Lower lobe of right lung (tissue), 2 donors: Measurements from ENCODE around the gene DBP. TPM values are rescaled to one million over a fixed set of nuclear protein-coding genes. Genes with fewer than 3 reads are reported as not detected.

ENCODE experiments used
- ATAC-seq, 2 donors: fragments of 200-7000 bp; cut with Tn5 transposase; one replicate each; pipeline ENCODE4 v1.9.1; 2020 to 2022; ENCODE audit warnings: mild to moderate bottlenecking in 2 of 2, moderate library complexity in 2 of 2
- DNase-seq: peaks from one replicate; pipeline ENCODE4 v3.0.0-alpha.2; 2020
- H3K27ac ChIP-seq: fragments of 200-600 bp; one replicate; pipeline ENCODE4 v1.8.0; 2022
- H3K27me3 ChIP-seq: fragments of 200-600 bp; one replicate; pipeline ENCODE4 v1.8.0; 2022; ENCODE audit warnings: low read depth
- H3K36me3 ChIP-seq: fragments of 200-600 bp; one replicate; pipeline ENCODE4 v1.8.0; 2022; ENCODE audit warnings: mild to moderate bottlenecking
- H3K4me1 ChIP-seq: fragments of 200-600 bp; one replicate; pipeline ENCODE4 v1.8.0; 2022
- H3K4me3 ChIP-seq: fragments of 200-600 bp; one replicate; pipeline ENCODE4 v1.8.0; 2022; ENCODE audit warnings: mild to moderate bottlenecking
- H3K9me3 ChIP-seq: fragments of 200-600 bp; one replicate; pipeline ENCODE4 v1.8.0; 2022
- CTCF ChIP-seq: fragments of 200-600 bp; IDR thresholded peaks from one replicate; pipeline ENCODE4 v1.8.0; 2022; ENCODE audit warnings: antibody characterized with exemption, mild to moderate bottlenecking
- intact Hi-C: fragments of 100-400 bp; cut with DNase I; formaldehyde crosslinking; loops from one replicate; pipeline ENCODE4 v1.11.0; 2022
- total RNA-seq: library from RNA; stranded (reverse); fragmentation: NEBNext Ultra II Directional; extraction: Animal tissue kit (Norgen Biotek cat#: 25700); gene quantifications from one replicate; pipeline ENCODE4 v1.2.1, GENCODE V29; 2021
- donor health status: DM: no; HTN: yes; CAD: no; lungs with severe emphysema.

DBP gene
- total RNA-seq, 1 donor from 2014 or later: 17.7 TPM

DNA sequence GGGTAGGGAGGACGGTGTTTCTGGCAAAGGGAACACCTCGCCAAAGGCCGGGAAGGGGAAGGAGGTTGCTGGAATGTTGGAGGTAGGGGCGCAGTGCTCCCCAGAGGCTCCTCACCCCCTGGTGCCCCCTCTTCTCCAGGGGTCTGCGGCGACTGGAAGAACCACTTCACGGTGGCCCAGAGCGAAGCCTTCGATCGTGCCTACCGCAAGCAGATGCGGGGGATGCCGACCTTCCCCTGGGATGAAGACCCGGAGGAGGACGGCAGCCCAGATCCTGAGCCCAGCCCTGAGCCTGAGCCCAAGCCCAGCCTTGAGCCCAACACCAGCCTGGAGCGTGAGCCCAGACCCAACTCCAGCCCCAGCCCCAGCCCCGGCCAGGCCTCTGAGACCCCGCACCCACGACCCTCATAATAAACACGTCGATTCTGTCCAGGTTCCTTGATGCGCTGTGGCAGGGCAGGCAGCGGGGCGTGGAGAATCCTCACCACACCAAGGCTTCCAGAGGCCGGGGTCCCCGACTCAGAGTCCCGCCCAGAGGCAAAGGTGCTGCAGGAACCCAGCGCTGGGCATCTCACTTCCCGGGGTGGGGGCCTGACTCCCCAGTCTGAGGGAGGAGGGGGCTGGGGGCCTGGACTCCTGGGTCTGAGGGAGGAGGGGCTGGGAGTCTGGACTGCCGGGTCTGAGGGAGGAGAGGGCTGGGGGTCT is 38.0 kb downstream of the DBP start:
- no peak for DNase-seq
- Histone ChIP-seq H3K4me1 (no peaks in the 10 kb centered on the region), H3K4me3 (no peak overlapping the region), H3K36me3 (no peaks in the 10 kb centered on the region), H3K9me3 (no peaks in the 10 kb centered on the region), H3K27me3 (no peaks in the 10 kb centered on the region), H3K27ac (no peak overlapping the region)
- intact Hi-C loops: no loop called here
- no peak for TF ChIP-seq CTCF
- ATAC-seq: no peak

DNA sequence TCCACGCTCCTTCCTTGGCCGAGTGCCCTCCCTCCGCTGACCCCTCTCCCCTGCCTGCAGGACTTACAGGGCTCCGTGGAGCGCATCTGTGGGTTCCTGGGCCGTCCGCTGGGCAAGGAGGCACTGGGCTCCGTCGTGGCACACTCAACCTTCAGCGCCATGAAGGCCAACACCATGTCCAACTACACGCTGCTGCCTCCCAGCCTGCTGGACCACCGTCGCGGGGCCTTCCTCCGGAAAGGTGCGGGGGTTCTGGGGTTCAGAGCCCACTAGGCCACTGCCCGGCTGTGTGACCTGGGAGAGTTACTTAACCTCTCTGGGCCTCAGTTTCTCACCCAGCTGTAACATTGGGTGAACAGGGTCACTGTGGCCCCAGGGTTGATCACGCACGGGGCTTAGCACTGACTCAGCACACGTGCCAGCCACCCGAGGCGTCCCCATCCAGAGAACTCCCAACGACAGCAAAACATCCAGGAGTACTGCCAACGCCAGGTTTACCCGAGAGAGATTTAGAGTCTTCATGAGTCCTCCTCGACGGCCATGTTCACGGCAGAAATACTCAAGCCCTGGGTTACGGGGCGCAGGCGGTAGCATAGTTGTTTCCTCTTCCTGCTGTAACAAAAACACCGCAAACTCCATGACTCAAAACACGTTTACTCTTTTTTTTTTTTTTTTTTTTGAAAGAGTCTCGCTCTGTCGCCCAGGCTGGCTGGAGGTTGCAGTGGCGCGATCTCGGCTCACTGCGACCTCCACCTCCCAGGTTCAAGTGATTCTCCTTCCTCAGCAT is 40.3 kb downstream of the DBP start:
- ATAC-seq: peak in 1 of 2 donors; percentile 9

DNA sequence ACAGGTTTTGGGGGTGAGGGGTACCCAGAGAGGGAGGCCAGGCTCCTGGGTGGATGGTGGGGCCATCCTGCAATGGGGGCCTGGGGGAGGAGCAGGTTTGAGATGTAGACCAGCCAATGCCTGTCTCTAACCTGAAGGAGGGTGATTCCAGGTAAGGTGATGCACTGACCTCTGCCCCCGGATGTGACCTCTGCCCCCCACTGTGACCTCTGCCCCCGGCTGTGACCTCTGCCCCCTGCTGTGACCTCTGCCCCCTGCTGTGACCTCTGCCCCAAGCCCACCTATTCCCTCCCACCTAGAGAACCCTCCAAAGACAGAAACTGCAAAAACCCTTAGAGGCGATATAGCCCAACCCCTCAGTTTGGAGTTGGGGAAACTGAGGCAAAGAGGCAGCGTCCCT is 40.9 kb downstream of the DBP start:
- intact Hi-C loops: no loop called here

More for the DNA sequence above, 40.3 kb downstream of the DBP start:
- Histone ChIP-seq H3K27ac (no peak overlapping the region), H3K4me1 (no peaks in the 10 kb centered on the region), H3K4me3 (no peak overlapping the region), H3K9me3 (no peaks in the 10 kb centered on the region), H3K27me3 (no peaks in the 10 kb centered on the region), H3K36me3 (no peaks in the 10 kb centered on the region)
- no peak for DNase-seq
- no peak for TF ChIP-seq CTCF
- intact Hi-C loops: no loop called here

DNA sequence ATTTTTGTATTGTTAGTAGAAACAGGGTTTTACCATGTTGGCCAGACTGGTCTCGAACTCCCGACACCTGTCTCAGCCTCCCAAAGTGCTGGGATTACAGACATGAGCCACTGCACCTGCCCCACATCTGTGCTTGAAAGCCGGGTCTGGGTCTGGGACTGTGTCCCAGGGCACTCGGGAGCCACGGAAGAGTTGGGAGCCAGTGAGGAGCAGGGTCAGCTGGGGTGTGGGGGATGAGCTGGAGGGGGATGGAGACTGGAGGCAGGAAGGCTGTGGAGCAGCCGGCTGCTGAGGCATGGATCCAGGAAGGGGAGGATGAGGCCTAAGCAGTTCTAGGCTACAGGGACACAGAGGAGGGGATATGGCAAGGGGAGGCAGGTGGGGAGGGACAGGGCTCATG is 41.3 kb downstream of the DBP start:
- no peaks in the 10 kb centered on the region for H3K9me3 ChIP-seq
- DNase-seq (no peak), ATAC-seq (no peak)
- H3K27ac ChIP-seq: no peak overlapping the region
- no peak overlapping the region for H3K4me3 ChIP-seq
- intact Hi-C loops: no loop called here
- no peaks in the 10 kb centered on the region for H3K4me1 ChIP-seq
- no peaks in the 10 kb centered on the region for H3K27me3 ChIP-seq
- TF ChIP-seq CTCF: no peak
- H3K36me3 ChIP-seq: no peaks in the 10 kb centered on the region

More for the DNA sequence above, 40.9 kb downstream of the DBP start:
- Histone ChIP-seq H3K4me3 (no peak overlapping the region), H3K27ac (no peak overlapping the region), H3K36me3 (no peaks in the 10 kb centered on the region), H3K9me3 (no peaks in the 10 kb centered on the region), H3K4me1 (no peaks in the 10 kb centered on the region), H3K27me3 (no peaks in the 10 kb centered on the region)
- TF ChIP-seq CTCF: no peak
- ATAC-seq (no peak), DNase-seq (no peak)

DNA sequence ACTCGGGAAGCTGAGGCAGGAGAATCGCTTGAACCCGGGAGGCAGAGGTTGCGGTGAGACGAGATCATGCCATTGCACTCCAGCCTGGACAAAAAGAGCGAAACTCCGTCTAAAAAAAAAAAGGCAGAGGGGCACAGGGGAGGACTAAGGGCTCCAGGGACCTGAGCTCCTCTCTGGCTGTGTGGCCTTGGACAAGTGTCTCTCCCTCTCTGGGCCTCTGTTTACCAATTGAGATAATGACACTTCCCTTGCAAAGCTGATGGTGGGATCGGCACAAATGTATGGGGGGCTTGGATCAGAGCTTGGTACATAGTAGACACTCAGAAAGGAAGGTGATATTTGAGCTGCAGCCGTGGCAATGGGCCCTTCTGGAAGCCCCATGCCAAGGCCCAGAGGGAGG is 42.0 kb downstream of the DBP start:
- TF ChIP-seq CTCF: no peak
- Histone ChIP-seq H3K9me3 (no peaks in the 10 kb centered on the region), H3K36me3 (no peaks in the 10 kb centered on the region), H3K27me3 (no peaks in the 10 kb centered on the region), H3K4me3 (no peak overlapping the region), H3K4me1 (no peaks in the 10 kb centered on the region), H3K27ac (no peak overlapping the region)
- intact Hi-C loops: no loop called here
- DNase-seq: no peak
- no peak for ATAC-seq
